GM12891 (cell line): ENCODE results near the gene SSPN.
A peak's percentile ranks its signal among the peaks of the same experiment; 100 is the strongest.

Experiments used
- DNase-seq: peaks from one replicate; pipeline ENCODE4 v3.0.0; 2011; ENCODE audit warnings: low spot score; ENCODE audit not compliant: insufficient read length
- FAIRE-seq: peaks from 2 replicates; lab custom pipeline; 2011; peaks lifted over from hg19 to GRCh38; lab: Jason Lieb, UNC
- PAX5 ChIP-seq: IDR thresholded peaks from 2 replicates; pipeline ENCODE4 v1.6.1; 2011; ENCODE audit warnings: low read length, moderate library complexity, mild to moderate bottlenecking; ENCODE audit not compliant: insufficient read depth, severe bottlenecking
- POLR2A ChIP-seq: IDR thresholded peaks from 2 replicates; pipeline ENCODE4 v1.6.1; 2011; ENCODE audit warnings: low read depth, low read length, control low read depth
- POLR2AphosphoS5 ChIP-seq: IDR thresholded peaks from 2 replicates; pipeline ENCODE4 v1.6.1; 2011; ENCODE audit warnings: low read depth, low read length, control low read depth
- POU2F2 ChIP-seq: IDR thresholded peaks from 2 replicates; pipeline ENCODE4 v1.6.1; 2011; ENCODE audit warnings: low read depth, mild to moderate bottlenecking, control low read depth, low read length, moderate library complexity
- SPI1 ChIP-seq: IDR thresholded peaks from 2 replicates; pipeline ENCODE4 v1.6.1; 2011; ENCODE audit warnings: low read depth, low read length, control low read depth
- TAF1 ChIP-seq: IDR thresholded peaks from 2 replicates; pipeline ENCODE4 v1.6.1; 2011; ENCODE audit warnings: low read depth, low read length, control low read depth

Gene SSPN

GRCh38 chr12:26239122-26239851 lies 43.9 kb downstream of the SSPN start:
- FAIRE-seq (no peak), DNase-seq (no peak)
- TF ChIP-seq POLR2A (no peak), SPI1 (no peak), TAF1 (no peak), POU2F2 (no peak), POLR2AphosphoS5 (no peak), PAX5 (no peak)

- DNase-seq: no peak
- TF ChIP-seq POLR2AphosphoS5: no peak
- TF ChIP-seq POU2F2: no peak
- no peak for TF ChIP-seq TAF1
- TF ChIP-seq SPI1: no peak
- TF ChIP-seq PAX5: no peak
- TF ChIP-seq POLR2A: no peak
- FAIRE-seq: no peak
Observed at GRCh38 chr12:26239852-26240815, 44.8 kb downstream of the SSPN start.

GRCh38 chr12:26241080-26241479 lies 45.7 kb downstream of the SSPN start:
- FAIRE-seq (no peak), DNase-seq (no peak)
- TF ChIP-seq TAF1 (no peak), POLR2AphosphoS5 (no peak), SPI1 (no peak), PAX5 (no peak), POU2F2 (no peak), POLR2A (no peak)

- TF ChIP-seq SPI1 (no peak), POLR2A (no peak), POU2F2 (no peak), PAX5 (no peak), POLR2AphosphoS5 (no peak), TAF1 (no peak)
- FAIRE-seq (no peak), DNase-seq (no peak)
Observed at GRCh38 chr12:26242683-26243082, 47.3 kb downstream of the SSPN start.

GRCh38 chr12:26244503-26244902 lies 49.1 kb downstream of the SSPN start:
- TF ChIP-seq TAF1 (no peak), PAX5 (no peak), POLR2A (no peak), SPI1 (no peak), POU2F2 (no peak), POLR2AphosphoS5 (no peak)
- DNase-seq (no peak), FAIRE-seq (no peak)

- peak; percentile 34; the same call in 1 of the 2 replicates for TF ChIP-seq SPI1
- no peak for TF ChIP-seq PAX5
- DNase-seq (no peak), FAIRE-seq (no peak)
Observed at GRCh38 chr12:26245175-26245942, 50.0 kb downstream of the SSPN start.

GRCh38 chr12:26246483-26247164 lies 51.3 kb downstream of the SSPN start:
- TF ChIP-seq POLR2A (no peak), SPI1 (no peak), POLR2AphosphoS5 (no peak), POU2F2 (no peak), PAX5 (no peak), TAF1 (no peak)
- DNase-seq (no peak), FAIRE-seq (no peak)

GRCh38 chr12:26247873-26248272 lies 52.5 kb downstream of the SSPN start:
- no peak for TF ChIP-seq POLR2A
- no peak for TF ChIP-seq PAX5
- TF ChIP-seq TAF1: no peak
- TF ChIP-seq SPI1: no peak
- no peak for DNase-seq

GRCh38 chr12:26250801-26251200 lies 55.4 kb downstream of the SSPN start:
- FAIRE-seq (no peak), DNase-seq (no peak)
- TF ChIP-seq TAF1 (no peak), POLR2AphosphoS5 (no peak), SPI1 (no peak), PAX5 (no peak), POU2F2 (no peak), POLR2A (no peak)

More at GRCh38 chr12:26247873-26248272, 52.5 kb downstream of the SSPN start:
- no peak for FAIRE-seq

- DNase-seq (no peak), FAIRE-seq (no peak)
- TF ChIP-seq POU2F2: no peak
- no peak for TF ChIP-seq SPI1
- TF ChIP-seq PAX5: no peak
- no peak for TF ChIP-seq POLR2A
- no peak for TF ChIP-seq TAF1
- no peak for TF ChIP-seq POLR2AphosphoS5
Observed at GRCh38 chr12:26251600-26251999, 56.2 kb downstream of the SSPN start.
